Thoracic aorta (tissue), 2 donors: ENCODE measurements around the gene SRC. TPM values are rescaled to one million over a fixed set of nuclear protein-coding genes. Genes with fewer than 3 reads are reported as not detected.

ENCODE experiments used
- ATAC-seq: fragments of 150-250 bp; one replicate; pipeline ENCODE4 v1.8.0; 2017; ENCODE audit warnings: low read depth; ENCODE audit not compliant: insufficient number of reproducible peaks, low FRiP score
- DNase-seq: peaks from one replicate; pipeline ENCODE4 v3.0.0-alpha.2; 2020; ENCODE audit warnings: low spot score
- H3K27ac ChIP-seq, 2 donors: fragments of 200-600 bp; sonication (generic); 1 replicate in 1 of 2; 2 replicates in 1 of 2; pipeline ENCODE4 v1.5.1; 2016; ENCODE audit warnings: mild to moderate bottlenecking in 2 of 2, moderate library complexity in 2 of 2
- H3K27me3 ChIP-seq: fragments of 200-600 bp; sonication (generic); replicated peaks from 2 replicates; pipeline ENCODE4 v1.6.0; 2016; ENCODE audit warnings: mild to moderate bottlenecking; ENCODE audit not compliant: insufficient read depth
- H3K36me3 ChIP-seq: fragments of 200-600 bp; sonication (generic); one replicate; pipeline ENCODE4 v1.5.1; 2016
- H3K4me1 ChIP-seq, 2 donors: fragments of 200-600 bp; sonication (generic); 1 replicate in 1 of 2; 2 replicates in 1 of 2; pipeline versions ENCODE4 v1.5.1 to v1.6.0; 2016; ENCODE audit warnings: low read depth in 2 of 2, mild to moderate bottlenecking in 1 of 2; ENCODE audit not compliant: control insufficient read depth in 1 of 2
- H3K4me3 ChIP-seq: fragments of 200-600 bp; sonication (generic); 2 replicates; pipeline ENCODE4 v1.5.1; 2016; ENCODE audit warnings: mild to moderate bottlenecking
- H3K9me3 ChIP-seq: fragments of 200-600 bp; sonication (generic); 2 replicates; pipeline ENCODE4 v1.5.1; 2016
- CTCF ChIP-seq: fragments of 200-600 bp; sonication (generic); IDR thresholded peaks from one replicate; pipeline ENCODE4 v1.5.1; 2019; ENCODE audit warnings: antibody characterized with exemption
- total RNA-seq, 2 donors: library from RNA; depleted of rRNA; stranded (reverse); fragments of >200 nt; gene quantifications; one replicate each; pipeline versions ENCODE4 v1.1.0 to v1.2.3, GENCODE V29; 2016

SRC gene
- total RNA-seq, 2 donors from 2014 or later: 80.3 to 89.0 TPM

DNA sequence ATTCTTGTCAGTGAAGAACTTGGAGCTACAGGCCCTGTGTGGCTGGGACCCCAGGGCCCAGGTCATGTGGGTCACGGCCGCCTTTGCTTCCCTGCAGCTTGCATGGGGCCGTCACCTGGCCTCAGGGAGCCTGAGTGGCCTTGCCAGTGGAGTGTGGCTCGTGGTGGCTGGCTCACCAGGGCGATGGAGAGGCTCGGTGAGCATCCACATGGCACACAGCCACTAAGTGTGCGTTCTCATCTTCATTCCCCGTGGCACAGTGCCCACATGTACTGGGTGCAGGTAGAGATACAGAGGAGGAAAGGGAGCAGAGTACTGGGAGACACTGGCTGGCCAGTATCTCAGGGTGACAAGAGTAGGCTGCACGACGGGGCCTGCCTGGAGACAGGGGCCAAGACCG is 35.0 kb upstream of the SRC start:
- Histone ChIP-seq H3K27me3 (no peaks in the 10 kb centered on the region), H3K27ac (no peak overlapping the region), H3K4me3 (no peak overlapping the region), H3K36me3 (peaks cover 7% of the 10 kb centered on the region), H3K4me1 (peaks cover 24 to 75% of the 10 kb centered on the region in 2 donors), H3K9me3 (no peaks in the 10 kb centered on the region)
- DNase-seq: no peak
- TF ChIP-seq CTCF: no peak
- no peak for ATAC-seq

GRCh38 chr20:37311710-37312355 is 34.1 kb upstream of the SRC start:
- Histone ChIP-seq H3K9me3 (no peaks in the 10 kb centered on the region), H3K27ac (no peak overlapping the region), H3K4me1 (peaks cover 16 to 71% of the 10 kb centered on the region in 2 donors), H3K27me3 (no peaks in the 10 kb centered on the region), H3K36me3 (peaks cover 12% of the 10 kb centered on the region), H3K4me3 (no peak overlapping the region)
- no peak for DNase-seq
- no peak for TF ChIP-seq CTCF
- ATAC-seq: no peak

DNA sequence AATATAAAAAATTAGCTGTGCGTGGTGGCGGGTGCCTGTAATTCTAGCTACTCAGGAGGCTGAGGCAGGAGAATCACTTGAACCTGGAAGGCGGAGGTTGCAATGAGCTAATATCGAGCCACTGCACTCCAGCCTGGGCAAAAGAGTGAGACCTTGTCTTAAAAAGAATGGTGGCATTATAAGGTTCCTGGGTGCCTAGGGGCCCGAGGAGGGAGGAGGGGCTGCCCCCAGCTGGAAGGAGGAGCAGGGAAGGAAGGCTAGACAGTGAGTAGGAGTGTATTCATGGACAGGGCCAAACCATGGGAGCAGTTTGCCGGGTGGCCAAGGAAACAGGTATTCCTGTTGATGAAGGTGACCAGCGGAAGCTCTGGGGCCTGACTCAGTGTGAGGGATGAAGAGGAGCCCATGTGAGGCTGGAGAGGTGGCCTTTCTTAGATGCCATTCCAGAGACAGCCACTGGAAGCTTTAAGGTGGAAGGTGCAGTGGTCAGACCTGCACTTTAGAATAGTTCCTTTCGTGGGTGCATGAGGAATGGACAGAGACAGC is 32.3 kb upstream of the SRC start:
- ATAC-seq (no peak), DNase-seq (no peak)
- Histone ChIP-seq H3K9me3 (no peaks in the 10 kb centered on the region), H3K4me3 (no peak overlapping the region), H3K36me3 (peaks cover 20% of the 10 kb centered on the region), H3K4me1 (peaks cover 16 to 53% of the 10 kb centered on the region in 2 donors), H3K27me3 (no peaks in the 10 kb centered on the region), H3K27ac (peak overlapping the region; percentile 95 to 96)
- TF ChIP-seq CTCF: no peak

DNA sequence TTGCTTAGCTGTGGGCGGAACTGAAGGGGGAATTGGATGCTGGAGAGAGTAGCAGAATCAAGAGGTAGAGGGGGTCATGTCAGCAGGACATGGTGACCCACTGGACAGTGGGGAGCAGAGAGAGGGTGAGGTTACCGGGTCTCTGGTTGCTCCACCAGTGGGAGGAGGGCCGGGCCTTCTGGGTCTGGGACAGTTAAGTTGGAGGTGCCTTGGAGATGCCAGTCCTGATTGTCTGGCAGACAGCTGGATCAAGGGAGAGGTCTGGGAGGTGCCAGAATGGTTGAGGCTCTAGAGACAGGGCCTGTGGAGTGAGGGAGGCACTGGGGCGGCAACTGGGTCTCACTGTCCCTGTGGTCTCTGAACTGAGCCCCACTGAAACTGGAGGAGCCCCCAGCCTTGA is 31.8 kb upstream of the SRC start:
- Histone ChIP-seq H3K9me3 (no peaks in the 10 kb centered on the region), H3K4me1 (peaks cover 16 to 52% of the 10 kb centered on the region in 2 donors), H3K4me3 (no peak overlapping the region), H3K36me3 (peaks cover 20% of the 10 kb centered on the region), H3K27me3 (no peaks in the 10 kb centered on the region), H3K27ac (peak overlapping the region; percentile 95 to 96)
- no peak for DNase-seq
- no peak for ATAC-seq
- TF ChIP-seq CTCF: no peak

DNA sequence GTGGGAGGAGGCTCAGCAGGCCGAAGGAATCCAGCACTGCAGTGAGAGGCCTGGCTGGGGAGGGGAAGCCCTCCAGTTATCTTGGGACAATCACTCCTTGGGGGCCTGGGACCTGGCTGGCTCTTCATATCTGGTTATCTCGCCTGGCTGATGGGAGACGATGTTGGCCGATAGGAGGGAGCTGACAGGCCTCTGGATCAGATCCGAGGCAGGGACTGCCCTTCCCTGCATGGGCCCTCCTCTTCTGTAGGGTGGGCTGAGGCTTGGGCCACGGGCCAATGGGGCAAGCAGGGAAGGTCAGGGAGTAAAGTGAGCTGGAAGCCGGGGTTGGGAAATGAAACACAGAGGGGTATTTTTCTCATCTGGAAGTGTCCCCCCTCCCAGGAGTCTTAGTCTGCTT is 31.3 kb upstream of the SRC start:
- ATAC-seq (no peak), DNase-seq (no peak)
- Histone ChIP-seq H3K27ac (peak overlapping the region; percentile 95 to 96), H3K9me3 (no peaks in the 10 kb centered on the region), H3K4me1 (peaks cover 16 to 52% of the 10 kb centered on the region in 2 donors), H3K4me3 (peak overlapping the region; percentile 35), H3K36me3 (peaks cover 15% of the 10 kb centered on the region), H3K27me3 (no peaks in the 10 kb centered on the region)
- no peak for TF ChIP-seq CTCF
